Progenitor cell of endocrine pancreas (in vitro differentiated cells): ENCODE measurements around the gene TLK1. TPM values are rescaled to one million over a fixed set of nuclear protein-coding genes. Genes with fewer than 3 reads are reported as not detected.

Experiments used
- DNase-seq: peaks from one replicate; pipeline ENCODE4 v3.0.0; 2021; ENCODE audit warnings: low spot score; ENCODE audit not compliant: unreplicated experiment
- H3K27ac Mint-ChIP-seq: 2 replicates; pipeline ENCODE4 v1.8.0; 2021; ENCODE audit warnings: mild to moderate bottlenecking, moderate library complexity, mixed read lengths
- H3K27me3 Mint-ChIP-seq: 2 replicates; pipeline ENCODE4 v1.8.0; 2021; ENCODE audit warnings: mixed read lengths
- H3K36me3 Mint-ChIP-seq: 2 replicates; pipeline ENCODE4 v1.8.0; 2022; ENCODE audit warnings: mixed read lengths; ENCODE audit not compliant: insufficient read depth
- H3K4me1 Mint-ChIP-seq: 2 replicates; pipeline ENCODE4 v1.8.0; 2021; ENCODE audit warnings: low read depth, mixed read lengths
- H3K4me3 Mint-ChIP-seq: 2 replicates; pipeline ENCODE4 v1.8.0; 2021; ENCODE audit warnings: low read depth, mild to moderate bottlenecking, moderate library complexity, mixed read lengths
- H3K9me3 Mint-ChIP-seq: 2 replicates; pipeline ENCODE4 v1.8.0; 2021; ENCODE audit warnings: low read depth, mixed read lengths
- CTCF ChIP-seq: fragments of 200-600 bp; sonication (generic); IDR thresholded peaks from one replicate; pipeline ENCODE4 v1.5.0; 2021; ENCODE audit warnings: antibody characterized with exemption, mild to moderate bottlenecking; ENCODE audit not compliant: unreplicated experiment
- total RNA-seq: library from RNA; stranded (reverse); gene quantifications from 2 replicates; pipeline ENCODE4 v1.2.1, GENCODE V29; 2021

TLK1 gene
- total RNA-seq, 1 donor from 2014 or later = 75.2 TPM

- Mint-ChIP-seq H3K36me3 (peaks cover 31% of the 10 kb centered on the region), H3K4me3 (no peak overlapping the region), H3K4me1 (no peaks in the 10 kb centered on the region), H3K27me3 (no peaks in the 10 kb centered on the region), H3K27ac (no peak overlapping the region), H3K9me3 (peaks cover 3% of the 10 kb centered on the region)
- DNase-seq = no peak
- TF ChIP-seq CTCF = no peak
Measured at GRCh38 chr2:171056307-171056706, 104.4 kb downstream of the TLK1 start.

- Mint-ChIP-seq H3K27ac (no peak overlapping the region), H3K4me1 (no peaks in the 10 kb centered on the region), H3K9me3 (no peaks in the 10 kb centered on the region), H3K4me3 (no peak overlapping the region), H3K27me3 (no peaks in the 10 kb centered on the region), H3K36me3 (peaks cover 29% of the 10 kb centered on the region)
- no peak for TF ChIP-seq CTCF
- no peak for DNase-seq
Measured at GRCh38 chr2:171049691-171050090, 111.0 kb downstream of the TLK1 start.

GRCh38 chr2:171046048-171046560 lies 114.6 kb downstream of the TLK1 start:
- Mint-ChIP-seq H3K36me3 (peaks cover 35% of the 10 kb centered on the region), H3K9me3 (no peaks in the 10 kb centered on the region), H3K27ac (no peak overlapping the region), H3K27me3 (no peaks in the 10 kb centered on the region), H3K4me1 (peaks cover 2% of the 10 kb centered on the region), H3K4me3 (no peak overlapping the region)
- no peak for DNase-seq
- no peak for TF ChIP-seq CTCF

- no peaks in the 10 kb centered on the region for H3K9me3 Mint-ChIP-seq
- peaks cover 3% of the 10 kb centered on the region for H3K4me1 Mint-ChIP-seq
- no peak overlapping the region for H3K4me3 Mint-ChIP-seq
- H3K27me3 Mint-ChIP-seq = no peaks in the 10 kb centered on the region
- no peak overlapping the region for H3K27ac Mint-ChIP-seq
- no peak for TF ChIP-seq CTCF
- peaks cover 37% of the 10 kb centered on the region for H3K36me3 Mint-ChIP-seq
- no peak for DNase-seq
Measured at GRCh38 chr2:171044416-171044815, 116.3 kb downstream of the TLK1 start.

- H3K27me3 Mint-ChIP-seq = no peaks in the 10 kb centered on the region
- H3K36me3 Mint-ChIP-seq = peaks cover 37% of the 10 kb centered on the region
- H3K27ac Mint-ChIP-seq = no peak overlapping the region
- DNase-seq = no peak
- no peak for TF ChIP-seq CTCF
- H3K9me3 Mint-ChIP-seq = no peaks in the 10 kb centered on the region
- peaks cover 3% of the 10 kb centered on the region for H3K4me1 Mint-ChIP-seq
- H3K4me3 Mint-ChIP-seq = no peak overlapping the region
Measured at GRCh38 chr2:171042253-171042969, 118.3 kb downstream of the TLK1 start.
